ENCODE measurements around the gene UST.

DNA sequence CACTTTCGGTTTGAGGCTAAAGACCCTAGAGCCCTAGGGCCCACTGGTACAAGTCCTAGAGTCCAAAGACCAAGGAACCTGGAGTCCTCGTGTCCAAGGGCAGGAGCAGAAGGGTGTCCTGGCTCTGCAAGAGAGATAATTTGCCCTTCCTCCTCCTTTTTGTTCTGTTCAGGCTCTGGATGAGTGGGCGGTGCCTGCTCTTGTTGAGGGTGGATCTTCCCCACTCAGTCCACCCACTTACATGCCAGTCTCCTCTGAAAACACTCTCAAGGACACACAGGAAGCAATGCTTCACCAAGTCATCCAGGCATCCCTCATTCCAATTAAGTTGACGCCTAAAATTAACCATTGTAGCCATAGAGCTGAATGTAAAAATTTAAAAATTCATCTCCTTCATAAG, 102.1 kb downstream of the UST start:
- TF ChIP-seq, protein P1, sequence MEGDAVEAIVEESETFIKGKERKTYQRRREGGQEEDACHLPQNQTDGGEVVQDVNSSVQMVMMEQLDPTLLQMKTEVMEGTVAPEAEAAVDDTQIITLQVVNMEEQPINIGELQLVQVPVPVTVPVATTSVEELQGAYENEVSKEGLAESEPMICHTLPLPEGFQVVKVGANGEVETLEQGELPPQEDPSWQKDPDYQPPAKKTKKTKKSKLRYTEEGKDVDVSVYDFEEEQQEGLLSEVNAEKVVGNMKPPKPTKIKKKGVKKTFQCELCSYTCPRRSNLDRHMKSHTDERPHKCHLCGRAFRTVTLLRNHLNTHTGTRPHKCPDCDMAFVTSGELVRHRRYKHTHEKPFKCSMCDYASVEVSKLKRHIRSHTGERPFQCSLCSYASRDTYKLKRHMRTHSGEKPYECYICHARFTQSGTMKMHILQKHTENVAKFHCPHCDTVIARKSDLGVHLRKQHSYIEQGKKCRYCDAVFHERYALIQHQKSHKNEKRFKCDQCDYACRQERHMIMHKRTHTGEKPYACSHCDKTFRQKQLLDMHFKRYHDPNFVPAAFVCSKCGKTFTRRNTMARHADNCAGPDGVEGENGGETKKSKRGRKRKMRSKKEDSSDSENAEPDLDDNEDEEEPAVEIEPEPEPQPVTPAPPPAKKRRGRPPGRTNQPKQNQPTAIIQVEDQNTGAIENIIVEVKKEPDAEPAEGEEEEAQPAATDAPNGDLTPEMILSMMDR (IDR thresholded peaks at IDR 0.05) = no peak
- TF ChIP-seq EP300 (IDR thresholded peaks at IDR 0.05) = no peak
- no peak for TF ChIP-seq POLR2A (IDR thresholded peaks at IDR 0.05)
